HepG2 (cell line): Measurements from ENCODE around the gene SLC15A1. TPM values are rescaled to one million over a fixed set of nuclear protein-coding genes. Genes with fewer than 3 reads are reported as not detected.

ENCODE experiments used
- ATAC-seq: fragments of 200-7000 bp; cut with Tn5 transposase; 3 replicates; pipeline ENCODE4 v1.9.1; 2020; ENCODE audit warnings: mild to moderate bottlenecking, moderate library complexity
- BruUV-seq: library from RNA; stranded (reverse); fragments of 400-500 nt; replicated peaks from 2 replicates; lab custom pipeline; 2021; lab: Mats Ljungman, UMichigan
- CTCF ChIA-PET: fragments of 300-600 bp; formaldehyde crosslinking; extraction: SDS; loops from one replicate; lab custom pipeline; 2021; ENCODE audit warnings: low total read pairs, inconsistent platforms, low intra/inter-chr PET ratio; lab: Yijun Ruan, JAX
- POLR2A ChIA-PET: fragments of 350-600 bp; sonication (Branson Sonifier 250); formaldehyde crosslinking; loops from one replicate; lab custom pipeline; 2020; ENCODE audit warnings: antibody characterized with exemption, inconsistent platforms; lab: Yijun Ruan, JAX
- DNase-seq: peaks from one replicate; pipeline ENCODE4 v3.0.0-alpha.2; 2015; ENCODE audit warnings: low spot score
- FAIRE-seq: peaks from 3 replicates; lab custom pipeline; 2011; peaks lifted over from hg19 to GRCh38; lab: Jason Lieb, UNC
- H2AFZ ChIP-seq: one replicate; pipeline ENCODE4 v1.6.1; 2011; ENCODE audit warnings: low read length, inconsistent platforms
- H3K27ac ChIP-seq: fragments of 300-600 bp; 3 replicates; pipeline ENCODE4 v1.8.0; 2011; ENCODE audit warnings: mixed run types, mild to moderate bottlenecking, mixed read lengths, low read length, inconsistent platforms; ENCODE audit not compliant: insufficient read depth; ENCODE audit errors: extremely low read length
- H3K27me3 ChIP-seq, 2 experiments: fragments of 200-600 bp in 1 of 2; 2 replicates in 1 of 2; 3 replicates in 1 of 2; pipeline versions ENCODE4 v1.6.0 to v1.8.0; 2011; ENCODE audit warnings: low read length in 2 of 2, mild to moderate bottlenecking in 2 of 2, moderate library complexity in 2 of 2, inconsistent platforms in 1 of 2; ENCODE audit not compliant: insufficient read depth in 2 of 2, control insufficient read depth in 1 of 2
- H3K36me3 ChIP-seq, 2 experiments: fragments of 200-600 bp in 1 of 2; replicated peaks in 1 of 2; 2 replicates in 1 of 2; 3 replicates in 1 of 2; pipeline versions ENCODE4 v1.5.1 to v1.8.0; 2011; ENCODE audit warnings: low read length in 2 of 2, inconsistent platforms in 1 of 2; ENCODE audit not compliant: insufficient read depth in 2 of 2, control insufficient read depth in 1 of 2
- H3K4me1 ChIP-seq: 2 replicates; pipeline ENCODE4 v1.5.1; 2012; ENCODE audit warnings: low read length, inconsistent platforms; ENCODE audit not compliant: insufficient read depth
- H3K4me2 ChIP-seq: 2 replicates; pipeline ENCODE4 v1.6.0; 2011; ENCODE audit warnings: low read depth, low read length, inconsistent platforms
- H3K4me3 ChIP-seq, 3 experiments: fragments of 200-600 bp in 1 of 3; sonication (generic), shearing (Covaris generic) in 1 of 3; replicated peaks in 1 of 3; 2 replicates each; pipeline ENCODE4 v1.5.1; 2011 to 2016; ENCODE audit warnings: low read length in 3 of 3, inconsistent platforms in 2 of 3, low read depth in 2 of 3, mild to moderate bottlenecking in 2 of 3, control low read depth in 1 of 3, mixed read lengths in 1 of 3; ENCODE audit not compliant: insufficient read depth in 1 of 3
- H3K79me2 ChIP-seq: one replicate; pipeline ENCODE4 v1.6.1; 2011; ENCODE audit warnings: low read length, inconsistent platforms; ENCODE audit not compliant: insufficient read depth
- H3K9ac ChIP-seq: 2 replicates; pipeline ENCODE4 v1.6.0; 2011; ENCODE audit warnings: mild to moderate bottlenecking, low read depth, low read length, inconsistent platforms; ENCODE audit not compliant: insufficient read depth
- H3K9me3 ChIP-seq: 2 replicates; pipeline ENCODE4 v1.5.1; 2012; ENCODE audit warnings: mild to moderate bottlenecking, low read length
- H4K20me1 ChIP-seq: 2 replicates; pipeline ENCODE4 v1.6.0; 2011; ENCODE audit warnings: inconsistent platforms, mild to moderate bottlenecking, low read length, moderate library complexity; ENCODE audit not compliant: insufficient read depth
- CBX5 ChIP-seq: sonication (generic); formaldehyde crosslinking; IDR thresholded peaks from 2 replicates; pipeline ENCODE4 v1.4.0; 2020; ENCODE audit warnings: missing genetic modification reagents, borderline replicate concordance
- DNMT3B ChIP-seq: conservative IDR thresholded peaks from 2 replicates; pipeline ENCODE4 v1.6.1; 2016; ENCODE audit warnings: missing biosample characterization, control low read depth
- SP4 ChIP-seq: sonication (generic); formaldehyde crosslinking; IDR thresholded peaks from 2 replicates; pipeline ENCODE4 v1.8.1; 2023; ENCODE audit warnings: mild to moderate bottlenecking, missing genetic modification reagents
- ZNF207 ChIP-seq: fragments of 450-650 bp; IDR thresholded peaks from 2 replicates; pipeline ENCODE4 v1.6.1; 2016; ENCODE audit warnings: antibody characterized with exemption, borderline replicate concordance
- ZNF230 ChIP-seq: sonication (generic); formaldehyde crosslinking; IDR thresholded peaks from 2 replicates; pipeline ENCODE4 v1.4.0; 2020; ENCODE audit warnings: mild to moderate bottlenecking, missing genetic modification reagents
- WGBS: methylation state at CpG from one replicate; pipeline ENCODE4 v1.1.6; 2017; ENCODE audit warnings: low lambda C conversion rate; 5-methylcytosine and 5-hydroxymethylcytosine counted together
- in situ Hi-C: cut with HindIII; loops from 2 replicates; pipeline ENCODE4 v1.10.0; 2017; ENCODE audit warnings: low pct_unique_long_range_greater_than_20kb; ENCODE audit not compliant: extremely low pct_ligation_motif_present
- intact Hi-C: fragments of 100-400 bp; cut with micrococcal nuclease; formaldehyde crosslinking; loops from one replicate; pipeline ENCODE4 v1.10.0; 2022; ENCODE audit not compliant: unreplicated experiment
- polyA plus RNA-seq, 8 experiments: library from polyadenylated mRNA; depleted of rRNA in 3 of 8; stranded (reverse) in 7 of 8; unstranded in 1 of 8; fragments of >200 nt; fragmentation: Illumina TruSeq in 4 of 8; extraction: Trizol in 4 of 8; gene quantifications; 2 replicates each; pipeline versions ENCODE4 v1.2.1 to v1.2.3, GENCODE V29; 2011 to 2016; ENCODE audit warnings: low read depth in 4 of 8, missing spikeins in 1 of 8, mixed read lengths in 1 of 8; ENCODE audit not compliant: insufficient read depth in 1 of 8
- total RNA-seq, 5 experiments: library from RNA; depleted of rRNA; stranded (reverse); fragments of >200 nt; fragmentation: Illumina TruSeq; extraction: Trizol; gene quantifications; 2 replicates each; pipeline ENCODE4 v1.2.3, GENCODE V29; 2016; ENCODE audit warnings: low read depth in 1 of 5
- TF ChIP-seq, protein P1 (sequence below): sonication (generic); formaldehyde crosslinking; IDR thresholded peaks from 2 replicates; pipeline ENCODE4 v1.8.1; 2022; ENCODE audit warnings: low read depth, mild to moderate bottlenecking, missing genetic modification reagents
- TF ChIP-seq, protein P2 (sequence below): sonication (generic); formaldehyde crosslinking; IDR thresholded peaks from 2 replicates; pipeline ENCODE4 v1.4.0; 2020; ENCODE audit warnings: mild to moderate bottlenecking, missing genetic modification reagents, borderline replicate concordance
- TF ChIP-seq, protein P3 (sequence below): sonication (generic); formaldehyde crosslinking; IDR thresholded peaks from 2 replicates; pipeline ENCODE4 v1.5.0; 2020; ENCODE audit warnings: mild to moderate bottlenecking, missing genetic modification reagents, borderline replicate concordance

Gene SLC15A1
- total and polyA plus RNA-seq, 2 of the 13 experiments (the other 11 are each of a cell fraction or from before 2014, with no cell fraction given), result 0.17 to 0.20 TPM

DNA sequence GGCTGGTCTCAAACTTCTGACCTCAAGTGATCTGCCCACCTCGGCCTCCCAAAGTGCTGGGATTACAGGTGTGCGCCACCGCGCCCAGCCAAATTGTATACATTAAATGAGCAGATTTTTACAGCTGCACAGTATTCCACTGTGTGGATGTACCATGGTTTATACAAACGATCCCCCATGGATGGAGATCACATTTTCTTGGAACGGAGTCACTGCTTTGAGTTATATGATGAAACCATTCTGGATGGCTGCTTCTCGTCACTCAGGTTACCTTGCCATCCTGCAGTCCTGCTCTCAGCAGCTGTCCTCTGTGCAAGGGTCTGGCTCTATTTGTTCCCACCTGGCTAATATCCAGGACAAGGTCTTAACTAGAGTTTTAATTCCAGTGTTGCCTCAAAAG lies 39.1 kb upstream of the SLC15A1 start:
- Histone ChIP-seq H3K79me2 (no peaks in the 10 kb centered on the region), H3K9ac (no peak overlapping the region), H3K4me3 (no peak overlapping the region), H4K20me1 (no peaks in the 10 kb centered on the region), H3K36me3 (no peaks in the 10 kb centered on the region), H3K27ac (no peak overlapping the region), H2AFZ (no peak overlapping the region), H3K4me1 (no peaks in the 10 kb centered on the region), H3K27me3 (peaks cover 0 to 5% of the 10 kb centered on the region in 2 experiments; a peak in 1 of 5 replicates), H3K4me2 (no peak overlapping the region), H3K9me3 (no peaks in the 10 kb centered on the region)
- ATAC-seq (no peak), DNase-seq (no peak), FAIRE-seq (no peak)
- CTCF ChIA-PET, result no interaction called here
- in situ Hi-C loops, result no loop called here
- intact Hi-C loops, result no loop called here
- no TSS peak for BruUV-seq
- POLR2A ChIA-PET, result no interaction called here
- 83% methylated on average over 7 of the region's 7 CpGs for WGBS
- TF ChIP-seq, protein P1, sequence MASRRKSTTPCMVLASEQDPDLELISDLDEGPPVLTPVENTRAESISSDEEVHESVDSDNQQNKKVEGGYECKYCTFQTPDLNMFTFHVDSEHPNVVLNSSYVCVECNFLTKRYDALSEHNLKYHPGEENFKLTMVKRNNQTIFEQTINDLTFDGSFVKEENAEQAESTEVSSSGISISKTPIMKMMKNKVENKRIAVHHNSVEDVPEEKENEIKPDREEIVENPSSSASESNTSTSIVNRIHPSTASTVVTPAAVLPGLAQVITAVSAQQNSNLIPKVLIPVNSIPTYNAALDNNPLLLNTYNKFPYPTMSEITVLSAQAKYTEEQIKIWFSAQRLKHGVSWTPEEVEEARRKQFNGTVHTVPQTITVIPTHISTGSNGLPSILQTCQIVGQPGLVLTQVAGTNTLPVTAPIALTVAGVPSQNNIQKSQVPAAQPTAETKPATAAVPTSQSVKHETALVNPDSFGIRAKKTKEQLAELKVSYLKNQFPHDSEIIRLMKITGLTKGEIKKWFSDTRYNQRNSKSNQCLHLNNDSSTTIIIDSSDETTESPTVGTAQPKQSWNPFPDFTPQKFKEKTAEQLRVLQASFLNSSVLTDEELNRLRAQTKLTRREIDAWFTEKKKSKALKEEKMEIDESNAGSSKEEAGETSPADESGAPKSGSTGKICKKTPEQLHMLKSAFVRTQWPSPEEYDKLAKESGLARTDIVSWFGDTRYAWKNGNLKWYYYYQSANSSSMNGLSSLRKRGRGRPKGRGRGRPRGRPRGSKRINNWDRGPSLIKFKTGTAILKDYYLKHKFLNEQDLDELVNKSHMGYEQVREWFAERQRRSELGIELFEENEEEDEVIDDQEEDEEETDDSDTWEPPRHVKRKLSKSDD (CRISPR knock-in tag), result no peak
- TF ChIP-seq, protein P2, sequence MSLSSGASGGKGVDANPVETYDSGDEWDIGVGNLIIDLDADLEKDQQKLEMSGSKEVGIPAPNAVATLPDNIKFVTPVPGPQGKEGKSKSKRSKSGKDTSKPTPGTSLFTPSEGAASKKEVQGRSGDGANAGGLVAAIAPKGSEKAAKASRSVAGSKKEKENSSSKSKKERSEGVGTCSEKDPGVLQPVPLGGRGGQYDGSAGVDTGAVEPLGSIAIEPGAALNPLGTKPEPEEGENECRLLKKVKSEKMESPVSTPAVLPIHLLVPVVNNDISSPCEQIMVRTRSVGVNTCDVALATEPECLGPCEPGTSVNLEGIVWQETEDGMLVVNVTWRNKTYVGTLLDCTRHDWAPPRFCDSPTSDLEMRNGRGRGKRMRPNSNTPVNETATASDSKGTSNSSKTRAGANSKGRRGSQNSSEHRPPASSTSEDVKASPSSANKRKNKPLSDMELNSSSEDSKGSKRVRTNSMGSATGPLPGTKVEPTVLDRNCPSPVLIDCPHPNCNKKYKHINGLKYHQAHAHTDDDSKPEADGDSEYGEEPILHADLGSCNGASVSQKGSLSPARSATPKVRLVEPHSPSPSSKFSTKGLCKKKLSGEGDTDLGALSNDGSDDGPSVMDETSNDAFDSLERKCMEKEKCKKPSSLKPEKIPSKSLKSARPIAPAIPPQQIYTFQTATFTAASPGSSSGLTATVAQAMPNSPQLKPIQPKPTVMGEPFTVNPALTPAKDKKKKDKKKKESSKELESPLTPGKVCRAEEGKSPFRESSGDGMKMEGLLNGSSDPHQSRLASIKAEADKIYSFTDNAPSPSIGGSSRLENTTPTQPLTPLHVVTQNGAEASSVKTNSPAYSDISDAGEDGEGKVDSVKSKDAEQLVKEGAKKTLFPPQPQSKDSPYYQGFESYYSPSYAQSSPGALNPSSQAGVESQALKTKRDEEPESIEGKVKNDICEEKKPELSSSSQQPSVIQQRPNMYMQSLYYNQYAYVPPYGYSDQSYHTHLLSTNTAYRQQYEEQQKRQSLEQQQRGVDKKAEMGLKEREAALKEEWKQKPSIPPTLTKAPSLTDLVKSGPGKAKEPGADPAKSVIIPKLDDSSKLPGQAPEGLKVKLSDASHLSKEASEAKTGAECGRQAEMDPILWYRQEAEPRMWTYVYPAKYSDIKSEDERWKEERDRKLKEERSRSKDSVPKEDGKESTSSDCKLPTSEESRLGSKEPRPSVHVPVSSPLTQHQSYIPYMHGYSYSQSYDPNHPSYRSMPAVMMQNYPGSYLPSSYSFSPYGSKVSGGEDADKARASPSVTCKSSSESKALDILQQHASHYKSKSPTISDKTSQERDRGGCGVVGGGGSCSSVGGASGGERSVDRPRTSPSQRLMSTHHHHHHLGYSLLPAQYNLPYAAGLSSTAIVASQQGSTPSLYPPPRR (CRISPR knock-in tag), result no peak
- TF ChIP-seq, protein P3, sequence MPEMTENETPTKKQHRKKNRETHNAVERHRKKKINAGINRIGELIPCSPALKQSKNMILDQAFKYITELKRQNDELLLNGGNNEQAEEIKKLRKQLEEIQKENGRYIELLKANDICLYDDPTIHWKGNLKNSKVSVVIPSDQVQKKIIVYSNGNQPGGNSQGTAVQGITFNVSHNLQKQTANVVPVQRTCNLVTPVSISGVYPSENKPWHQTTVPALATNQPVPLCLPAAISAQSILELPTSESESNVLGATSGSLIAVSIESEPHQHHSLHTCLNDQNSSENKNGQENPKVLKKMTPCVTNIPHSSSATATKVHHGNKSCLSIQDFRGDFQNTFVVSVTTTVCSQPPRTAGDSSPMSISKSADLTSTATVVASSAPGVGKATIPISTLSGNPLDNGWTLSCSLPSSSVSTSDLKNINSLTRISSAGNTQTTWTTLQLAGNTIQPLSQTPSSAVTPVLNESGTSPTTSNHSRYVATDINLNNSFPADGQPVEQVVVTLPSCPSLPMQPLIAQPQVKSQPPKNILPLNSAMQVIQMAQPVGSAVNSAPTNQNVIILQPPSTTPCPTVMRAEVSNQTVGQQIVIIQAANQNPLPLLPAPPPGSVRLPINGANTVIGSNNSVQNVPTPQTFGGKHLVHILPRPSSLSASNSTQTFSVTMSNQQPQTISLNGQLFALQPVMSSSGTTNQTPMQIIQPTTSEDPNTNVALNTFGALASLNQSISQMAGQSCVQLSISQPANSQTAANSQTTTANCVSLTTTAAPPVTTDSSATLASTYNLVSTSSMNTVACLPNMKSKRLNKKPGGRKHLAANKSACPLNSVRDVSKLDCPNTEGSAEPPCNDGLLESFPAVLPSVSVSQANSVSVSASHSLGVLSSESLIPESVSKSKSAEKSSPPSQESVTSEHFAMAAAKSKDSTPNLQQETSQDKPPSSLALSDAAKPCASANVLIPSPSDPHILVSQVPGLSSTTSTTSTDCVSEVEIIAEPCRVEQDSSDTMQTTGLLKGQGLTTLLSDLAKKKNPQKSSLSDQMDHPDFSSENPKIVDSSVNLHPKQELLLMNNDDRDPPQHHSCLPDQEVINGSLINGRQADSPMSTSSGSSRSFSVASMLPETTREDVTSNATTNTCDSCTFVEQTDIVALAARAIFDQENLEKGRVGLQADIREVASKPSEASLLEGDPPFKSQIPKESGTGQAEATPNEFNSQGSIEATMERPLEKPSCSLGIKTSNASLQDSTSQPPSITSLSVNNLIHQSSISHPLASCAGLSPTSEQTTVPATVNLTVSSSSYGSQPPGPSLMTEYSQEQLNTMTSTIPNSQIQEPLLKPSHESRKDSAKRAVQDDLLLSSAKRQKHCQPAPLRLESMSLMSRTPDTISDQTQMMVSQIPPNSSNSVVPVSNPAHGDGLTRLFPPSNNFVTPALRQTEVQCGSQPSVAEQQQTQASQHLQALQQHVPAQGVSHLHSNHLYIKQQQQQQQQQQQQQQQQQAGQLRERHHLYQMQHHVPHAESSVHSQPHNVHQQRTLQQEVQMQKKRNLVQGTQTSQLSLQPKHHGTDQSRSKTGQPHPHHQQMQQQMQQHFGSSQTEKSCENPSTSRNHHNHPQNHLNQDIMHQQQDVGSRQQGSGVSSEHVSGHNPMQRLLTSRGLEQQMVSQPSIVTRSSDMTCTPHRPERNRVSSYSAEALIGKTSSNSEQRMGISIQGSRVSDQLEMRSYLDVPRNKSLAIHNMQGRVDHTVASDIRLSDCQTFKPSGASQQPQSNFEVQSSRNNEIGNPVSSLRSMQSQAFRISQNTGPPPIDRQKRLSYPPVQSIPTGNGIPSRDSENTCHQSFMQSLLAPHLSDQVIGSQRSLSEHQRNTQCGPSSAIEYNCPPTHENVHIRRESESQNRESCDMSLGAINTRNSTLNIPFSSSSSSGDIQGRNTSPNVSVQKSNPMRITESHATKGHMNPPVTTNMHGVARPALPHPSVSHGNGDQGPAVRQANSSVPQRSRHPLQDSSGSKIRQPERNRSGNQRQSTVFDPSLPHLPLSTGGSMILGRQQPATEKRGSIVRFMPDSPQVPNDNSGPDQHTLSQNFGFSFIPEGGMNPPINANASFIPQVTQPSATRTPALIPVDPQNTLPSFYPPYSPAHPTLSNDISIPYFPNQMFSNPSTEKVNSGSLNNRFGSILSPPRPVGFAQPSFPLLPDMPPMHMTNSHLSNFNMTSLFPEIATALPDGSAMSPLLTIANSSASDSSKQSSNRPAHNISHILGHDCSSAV (CRISPR knock-in tag), result no peak
- TF ChIP-seq ZNF230 (CRISPR knock-in tag) (no peak), DNMT3B (CRISPR knock-in tag) (no peak), CBX5 (CRISPR knock-in tag) (no peak), SP4 (CRISPR knock-in tag) (no peak), ZNF207 (no peak)
